Mesenchymal stem cell (in vitro differentiated cells and primary cell): ENCODE data around the gene SLFN12L.
A peak's percentile ranks its signal among the peaks of the same experiment; 100 is the strongest.

Experiments used
- DNase-seq: peaks from one replicate; pipeline ENCODE4 v3.0.0-alpha.2; 2013
- H2AFZ ChIP-seq: one replicate; pipeline ENCODE4 v1.6.1; 2013; ENCODE audit warnings: low read depth, mild to moderate bottlenecking, control low read depth, inconsistent platforms, low read length, moderate library complexity
- H2AK5ac ChIP-seq: 2 replicates; pipeline ENCODE4 v1.6.1; 2013; ENCODE audit warnings: low read length, moderate library complexity, mild to moderate bottlenecking, inconsistent platforms; ENCODE audit not compliant: severe bottlenecking
- H2BK120ac ChIP-seq: one replicate; pipeline ENCODE4 v1.6.1; 2013; ENCODE audit warnings: low read depth, mild to moderate bottlenecking, inconsistent platforms, low read length, moderate library complexity
- H2BK12ac ChIP-seq, 2 experiments: one replicate each; pipeline ENCODE4 v1.6.1; 2013; ENCODE audit warnings: inconsistent platforms in 2 of 2, low read length in 2 of 2, mild to moderate bottlenecking in 2 of 2, moderate library complexity in 2 of 2, control low read depth in 1 of 2
- H2BK15ac ChIP-seq: one replicate; pipeline ENCODE4 v1.6.1; 2013; ENCODE audit warnings: mild to moderate bottlenecking, low read depth, inconsistent platforms; ENCODE audit not compliant: poor library complexity, severe bottlenecking
- H2BK5ac ChIP-seq: 2 replicates; pipeline ENCODE4 v1.6.1; 2013; ENCODE audit warnings: low read depth, mild to moderate bottlenecking, low read length, control low read depth, inconsistent platforms; ENCODE audit not compliant: poor library complexity, severe bottlenecking
- H3K14ac ChIP-seq, 2 experiments: one replicate each; pipeline ENCODE4 v1.6.1; 2013; ENCODE audit warnings: inconsistent platforms in 2 of 2, low read length in 2 of 2, control low read depth in 1 of 2, mild to moderate bottlenecking in 1 of 2, moderate library complexity in 1 of 2
- H3K18ac ChIP-seq, 2 experiments: one replicate each; pipeline ENCODE4 v1.6.1; 2013; ENCODE audit warnings: inconsistent platforms in 2 of 2, low read length in 2 of 2, control low read depth in 1 of 2, low read depth in 1 of 2, mild to moderate bottlenecking in 1 of 2
- H3K23ac ChIP-seq, 2 experiments: one replicate each; pipeline ENCODE4 v1.6.1; 2013; ENCODE audit warnings: inconsistent platforms in 2 of 2, low read length in 2 of 2, mild to moderate bottlenecking in 2 of 2, moderate library complexity in 2 of 2, control low read depth in 1 of 2
- H3K27ac ChIP-seq: 2 replicates; pipeline ENCODE4 v1.5.1; 2013; ENCODE audit warnings: mild to moderate bottlenecking, moderate library complexity, low read length, control low read depth, inconsistent platforms; ENCODE audit not compliant: poor library complexity, severe bottlenecking
- H3K27me3 ChIP-seq, 2 experiments: 2 replicates each; pipeline versions ENCODE4 v1.6.1 to v1.7.0; 2013; ENCODE audit warnings: low read length in 2 of 2, mild to moderate bottlenecking in 2 of 2, moderate library complexity in 2 of 2, control low read depth in 1 of 2, inconsistent platforms in 1 of 2; ENCODE audit not compliant: control insufficient read depth in 1 of 2, insufficient read depth in 1 of 2
- H3K36me3 ChIP-seq, 2 experiments: 2 replicates each; pipeline versions ENCODE4 v1.6.1 to v1.7.0; 2013; ENCODE audit warnings: low read length in 2 of 2, control low read depth in 1 of 2, inconsistent platforms in 1 of 2, low read depth in 1 of 2, mild to moderate bottlenecking in 1 of 2; ENCODE audit not compliant: insufficient read depth in 2 of 2, control insufficient read depth in 1 of 2
- H3K4ac ChIP-seq, 2 experiments: one replicate each; pipeline ENCODE4 v1.6.1; 2013; ENCODE audit warnings: inconsistent platforms in 2 of 2, low read length in 2 of 2, mild to moderate bottlenecking in 2 of 2, moderate library complexity in 2 of 2, control low read depth in 1 of 2, low read depth in 1 of 2
- H3K4me1 ChIP-seq: 2 replicates; pipeline ENCODE4 v1.6.1; 2013; ENCODE audit warnings: low read depth, low read length, control low read depth; ENCODE audit not compliant: control insufficient read depth, insufficient read depth
- H3K4me2 ChIP-seq: 2 replicates; pipeline ENCODE4 v1.6.1; 2013; ENCODE audit warnings: low read length, mild to moderate bottlenecking, inconsistent platforms; ENCODE audit not compliant: poor library complexity, severe bottlenecking
- H3K4me3 ChIP-seq, 2 experiments: 2 replicates each; pipeline versions ENCODE4 v1.5.1 to v1.7.0; 2013; ENCODE audit warnings: low read length in 2 of 2, mild to moderate bottlenecking in 2 of 2, control low read depth in 1 of 2, low read depth in 1 of 2; ENCODE audit not compliant: insufficient read depth in 1 of 2
- H3K79me1 ChIP-seq: replicated peaks from 2 replicates; pipeline ENCODE4 v1.6.1; 2013; ENCODE audit warnings: mild to moderate bottlenecking, control low read depth, low read length, inconsistent platforms; ENCODE audit not compliant: poor library complexity, severe bottlenecking
- H3K9ac ChIP-seq: 2 replicates; pipeline ENCODE4 v1.7.0; 2013; ENCODE audit warnings: mild to moderate bottlenecking, low read length, moderate library complexity
- H3K9me3 ChIP-seq: 2 replicates; pipeline ENCODE4 v1.7.0; 2013; ENCODE audit warnings: mild to moderate bottlenecking, low read length; ENCODE audit not compliant: control insufficient read depth
- H4K8ac ChIP-seq: one replicate; pipeline ENCODE4 v1.6.1; 2013; ENCODE audit warnings: inconsistent platforms, mild to moderate bottlenecking, low read length, moderate library complexity
- H4K91ac ChIP-seq: one replicate; pipeline ENCODE4 v1.6.1; 2013; ENCODE audit warnings: mild to moderate bottlenecking, low read length, inconsistent platforms
- WGBS: methylation state at CpG from one replicate; pipeline ENCODE4 v1.1.7; 2013; ENCODE audit warnings: mixed read lengths; 5-methylcytosine and 5-hydroxymethylcytosine counted together

SLFN12L gene

DNA sequence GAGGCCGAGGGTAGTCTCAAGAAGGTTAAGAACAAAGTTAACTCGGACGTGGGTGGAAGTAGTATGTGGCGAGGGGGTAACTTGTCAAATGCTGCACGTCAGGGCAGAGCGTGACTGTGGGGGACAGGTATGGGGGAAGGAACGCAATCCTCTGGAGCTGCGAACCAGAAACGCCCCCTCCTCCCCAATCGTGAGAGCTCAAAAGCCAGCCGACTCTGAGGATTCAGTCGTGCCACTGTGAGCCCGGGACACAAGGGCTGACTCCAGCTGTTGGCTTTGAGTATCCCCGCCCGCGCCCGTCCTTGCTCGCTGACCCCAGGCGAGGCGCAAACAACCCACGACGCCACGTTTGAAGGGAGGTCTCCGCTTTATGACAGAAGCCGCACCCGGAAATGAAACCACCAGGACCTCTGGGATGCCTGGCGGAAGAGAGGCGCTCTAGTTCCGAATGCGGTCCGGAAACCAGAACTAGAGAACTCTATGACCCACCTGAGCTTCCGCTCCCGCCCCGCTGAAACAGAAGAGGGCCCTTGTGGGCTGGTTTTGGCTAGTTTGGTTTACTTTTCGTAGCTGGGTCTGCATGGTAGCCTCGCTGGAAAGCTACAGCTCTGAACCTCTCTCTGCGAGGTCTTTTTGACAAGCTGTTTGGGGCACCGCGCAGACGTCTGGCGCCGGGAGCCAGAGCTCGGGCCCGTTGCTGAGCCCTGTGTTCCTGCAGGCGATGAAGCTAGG lies 40.9 kb upstream of the SLFN12L start, which contains the start of gene PEX12:
TSS of gene PEX12 (minus strand) at position 375 of the 732 bp plus-strand sequence. CDS start 550 bp downstream, outside the sequence.
- peak within 1 kb of the TSS; percentile 94 for H3K4me2 ChIP-seq
- peak within 1 kb of the TSS; percentile 98 for H4K8ac ChIP-seq
- H3K79me1 ChIP-seq: peaks cover 15% of the 10 kb centered on the region
- peak within 1 kb of the TSS in 1 of 2 experiments; percentile 43 for H2BK12ac ChIP-seq
- H3K9me3 ChIP-seq: no peaks in the 10 kb centered on the region
- peak within 1 kb of the TSS; percentile 74 for H2AFZ ChIP-seq
- H2BK5ac ChIP-seq: peak within 1 kb of the TSS; percentile 61
- WGBS: under 1% methylated on average over 45 of the region's 45 CpGs
- peak within 1 kb of the TSS; percentile 86 to 94 for H3K4ac ChIP-seq
- H3K14ac ChIP-seq: peak within 1 kb of the TSS in 1 of 2 experiments; percentile 87
- H3K4me1 ChIP-seq: no peaks in the 10 kb centered on the region
- H2BK120ac ChIP-seq: no peak within 1 kb of the TSS
- H3K36me3 ChIP-seq: peaks cover 5 to 33% of the 10 kb centered on the region in 2 experiments
- peak within 1 kb of the TSS; percentile 84 for H3K27ac ChIP-seq
- H2AK5ac ChIP-seq: peak within 1 kb of the TSS; percentile 90
- H3K23ac ChIP-seq: peak within 1 kb of the TSS in 1 of 2 experiments; percentile 99
- peak within 1 kb of the TSS; percentile 92 to 93 for H3K18ac ChIP-seq
- DNase-seq: peak; percentile 85
- H3K9ac ChIP-seq: peak within 1 kb of the TSS; percentile 95
- H4K91ac ChIP-seq: peak within 1 kb of the TSS; percentile 77
- peaks cover 0 to 2% of the 10 kb centered on the region in 2 experiments for H3K27me3 ChIP-seq
- peak within 1 kb of the TSS; percentile 26 for H2BK15ac ChIP-seq
- H3K4me3 ChIP-seq: peak within 1 kb of the TSS; percentile 81 to 93

DNA sequence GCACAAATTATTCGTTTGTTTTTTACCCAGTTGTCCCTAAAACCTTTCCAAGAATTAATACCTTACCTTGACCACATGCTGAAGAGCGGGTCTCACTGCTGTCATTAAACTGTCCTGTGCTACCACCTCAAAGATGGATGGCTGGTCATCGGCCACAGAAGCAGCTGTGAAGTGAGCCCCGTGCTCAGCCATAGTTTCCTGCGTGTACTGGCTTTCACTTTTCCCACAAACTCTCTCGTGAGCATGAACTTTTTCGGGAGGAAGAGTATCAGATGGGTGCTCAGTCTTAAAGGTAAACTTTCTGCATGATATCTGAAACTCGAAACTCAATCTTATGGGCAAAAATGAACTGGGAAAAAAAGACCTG lies 40.3 kb upstream of the SLFN12L start:
- H2AFZ ChIP-seq: peak overlapping the region; percentile 74
- peak overlapping the region; percentile 81 to 93 for H3K4me3 ChIP-seq
- no peak overlapping the region for H2BK12ac ChIP-seq
- peak overlapping the region; percentile 95 for H3K9ac ChIP-seq
- peak overlapping the region; percentile 98 for H4K8ac ChIP-seq
- H2AK5ac ChIP-seq: no peak overlapping the region
- no peaks in the 10 kb centered on the region for H3K27me3 ChIP-seq
- no peak overlapping the region for H2BK120ac ChIP-seq
- peak overlapping the region; percentile 94 for H3K4me2 ChIP-seq
- peaks cover 7 to 33% of the 10 kb centered on the region in 2 experiments for H3K36me3 ChIP-seq
- H3K18ac ChIP-seq: peak overlapping the region; percentile 57 to 92
- no peaks in the 10 kb centered on the region for H3K4me1 ChIP-seq
- H3K9me3 ChIP-seq: no peaks in the 10 kb centered on the region
- 12% methylated on average over 8 of the region's 8 CpGs for WGBS
- peak overlapping the region; percentile 84 for H3K27ac ChIP-seq
- H3K23ac ChIP-seq: no peak overlapping the region
- peak; percentile 50 for DNase-seq
- peak overlapping the region; percentile 83 to 94 for H3K4ac ChIP-seq
- H2BK15ac ChIP-seq: no peak overlapping the region
- no peak overlapping the region for H4K91ac ChIP-seq
- H3K79me1 ChIP-seq: peaks cover 15% of the 10 kb centered on the region
- no peak overlapping the region for H2BK5ac ChIP-seq
- no peak overlapping the region for H3K14ac ChIP-seq

DNA sequence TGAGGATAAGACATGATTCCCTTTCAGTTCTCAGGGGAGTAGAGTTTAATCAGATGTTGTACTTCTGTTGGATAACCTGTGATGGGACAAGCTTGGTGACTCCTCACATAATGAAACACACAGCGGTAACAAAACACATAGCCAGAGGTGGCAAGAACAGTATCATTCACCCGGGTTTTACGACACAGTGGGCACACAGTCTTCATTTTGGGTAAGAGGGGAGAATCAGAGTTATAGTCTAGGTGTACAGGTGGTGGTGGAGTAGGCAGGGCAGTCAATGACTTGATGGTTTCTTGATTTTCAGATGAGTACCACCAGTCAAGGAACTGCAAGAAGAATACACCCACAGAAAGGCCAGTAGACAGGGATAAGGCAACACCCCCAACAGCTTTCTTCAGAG lies 38.3 kb upstream of the SLFN12L start:
- Histone ChIP-seq H4K8ac (no peak overlapping the region), H3K4me2 (no peak overlapping the region), H3K36me3 (peaks cover 11 to 33% of the 10 kb centered on the region in 2 experiments), H3K9me3 (no peaks in the 10 kb centered on the region), H3K4me3 (no peak overlapping the region), H2BK12ac (no peak overlapping the region), H2BK120ac (no peak overlapping the region), H3K79me1 (peaks cover 21% of the 10 kb centered on the region), H3K27me3 (no peaks in the 10 kb centered on the region), H3K27ac (no peak overlapping the region), H3K4me1 (no peaks in the 10 kb centered on the region), H3K4ac (no peak overlapping the region), H3K9ac (no peak overlapping the region), H2BK15ac (no peak overlapping the region), H3K18ac (no peak overlapping the region), H4K91ac (no peak overlapping the region), H2BK5ac (no peak overlapping the region), H3K14ac (no peak overlapping the region), H2AFZ (peak overlapping the region; percentile 14), H3K23ac (no peak overlapping the region), H2AK5ac (no peak overlapping the region)
- DNase-seq: no peak
- 100% methylated on average over 3 of the region's 3 CpGs for WGBS

DNA sequence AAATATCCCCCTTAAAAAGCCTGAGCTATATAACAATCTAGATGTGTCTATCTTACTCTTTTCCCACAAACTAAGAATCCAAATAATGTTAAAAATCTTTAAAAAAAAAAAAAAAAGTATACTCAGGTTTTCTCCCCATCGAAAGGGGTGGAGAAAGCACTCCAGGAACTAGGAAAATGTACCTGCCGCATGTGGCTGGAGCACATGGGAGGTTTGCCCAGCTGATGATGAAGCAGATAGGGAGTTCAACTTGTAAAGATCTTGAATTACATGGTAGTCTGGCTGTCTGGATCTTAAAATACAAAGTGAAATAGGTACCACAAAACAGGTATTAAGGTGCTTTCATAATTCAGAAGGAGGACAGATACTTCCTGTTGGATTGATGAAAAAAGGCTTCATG lies 31.9 kb upstream of the SLFN12L start:
- Histone ChIP-seq H3K27me3 (peaks cover 3 to 5% of the 10 kb centered on the region in 2 experiments), H3K36me3 (peaks cover 5 to 9% of the 10 kb centered on the region in 2 experiments), H3K4me1 (peaks cover 8% of the 10 kb centered on the region), H2BK5ac (no peak overlapping the region), H4K91ac (no peak overlapping the region), H3K4me2 (no peak overlapping the region), H3K23ac (no peak overlapping the region), H2BK15ac (no peak overlapping the region), H3K4ac (no peak overlapping the region), H2AFZ (no peak overlapping the region), H3K9me3 (no peaks in the 10 kb centered on the region), H3K18ac (no peak overlapping the region), H3K79me1 (peaks cover 14% of the 10 kb centered on the region), H3K27ac (no peak overlapping the region), H3K14ac (no peak overlapping the region), H2BK12ac (no peak overlapping the region), H4K8ac (no peak overlapping the region), H2AK5ac (no peak overlapping the region), H2BK120ac (no peak overlapping the region), H3K4me3 (peak overlapping the region in 1 of 2 experiments; percentile 95), H3K9ac (peak overlapping the region; percentile 97)
- DNase-seq: no peak
- WGBS: 98% methylated on average over 2 of the region's 2 CpGs
